GM18519 (cell line): ENCODE data around the gene CNTN1.

Source experiments
- ATAC-seq: cut with Tn5 transposase; IDR thresholded peaks from one replicate; pipeline ENCODE4 v1.9.1; 2021; ENCODE audit warnings: mild to moderate bottlenecking, moderate library complexity; ENCODE audit not compliant: unreplicated experiment, low FRiP score

CNTN1 gene

DNA sequence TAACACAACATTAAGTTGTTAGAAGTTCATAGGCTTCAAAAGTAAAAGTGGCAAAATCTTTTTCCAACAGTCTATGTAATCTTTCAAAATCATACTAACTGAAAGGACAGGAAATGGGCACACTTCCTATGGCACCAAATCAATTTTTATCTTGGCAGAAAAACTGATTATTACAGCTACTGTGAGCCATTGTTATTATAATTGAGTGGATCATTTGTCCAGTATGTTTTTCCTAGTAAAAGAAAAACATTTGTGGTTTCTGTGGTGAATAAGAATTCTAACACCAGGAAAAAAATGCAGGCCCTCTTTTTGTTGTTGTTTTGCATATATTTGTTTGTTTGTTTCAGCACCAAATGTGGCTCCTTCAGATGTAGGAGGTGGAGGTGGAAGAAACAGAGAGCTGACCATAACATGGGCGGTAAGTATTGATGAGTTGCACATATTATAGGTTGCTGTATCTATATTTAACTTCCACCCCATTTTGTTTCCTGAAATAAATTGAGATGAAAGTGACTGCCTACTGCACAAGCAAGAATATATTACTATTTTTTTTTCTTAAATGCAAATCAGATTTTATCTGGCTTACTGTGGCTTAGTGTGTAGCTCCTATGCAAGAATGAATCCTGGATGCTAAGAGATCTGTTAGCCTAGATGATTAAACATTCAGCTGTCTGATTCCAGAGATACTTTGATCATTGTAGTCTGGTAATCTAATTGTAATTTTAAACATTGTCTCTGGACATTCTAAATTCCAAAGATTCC is 321.8 kb downstream of the CNTN1 start:
- no peak for ATAC-seq

DNA sequence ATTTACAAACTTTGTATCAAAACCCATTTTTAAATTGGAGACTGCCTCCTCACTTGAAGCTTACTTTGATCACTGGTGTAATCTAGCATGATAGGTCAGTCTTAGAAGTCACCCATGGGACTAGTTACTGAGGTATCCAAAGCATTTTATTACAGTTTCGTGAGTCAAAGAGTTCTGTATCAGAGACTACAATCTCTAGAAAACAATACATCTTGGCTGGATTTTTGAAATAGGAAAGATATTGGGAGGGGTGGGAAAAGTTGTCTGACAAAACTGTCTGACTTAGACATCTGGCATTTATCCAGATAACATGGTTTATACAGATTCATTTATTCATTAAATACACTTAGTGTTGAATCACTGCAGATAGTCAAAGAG is 322.4 kb downstream of the CNTN1 start:
- no peak for ATAC-seq

DNA sequence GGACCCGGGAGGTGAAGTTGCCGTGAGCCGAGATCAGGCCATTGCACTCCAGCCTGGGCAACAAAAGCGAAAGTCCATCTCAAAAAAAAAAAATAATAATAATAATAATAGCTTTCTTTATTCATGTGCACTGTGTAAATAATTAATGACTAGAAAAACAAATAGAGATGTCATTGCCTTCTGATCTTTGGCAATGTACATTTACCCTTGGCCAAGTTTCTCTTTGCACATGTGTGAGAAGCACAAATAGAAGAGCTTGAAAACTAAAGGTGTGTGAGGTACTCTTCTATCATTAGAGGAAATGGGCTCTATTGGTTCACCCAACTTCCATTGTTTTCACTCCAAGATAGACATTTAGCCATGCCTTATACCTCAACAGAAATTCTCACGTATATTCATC is 325.8 kb downstream of the CNTN1 start:
- ATAC-seq: no peak

- ATAC-seq: no peak
Observed at GRCh38 chr12:41019461-41019860, 327.2 kb downstream of the CNTN1 start.

- ATAC-seq: no peak
Observed at GRCh38 chr12:41023836-41024235, 331.6 kb downstream of the CNTN1 start.

- ATAC-seq: no peak
Observed at GRCh38 chr12:41026151-41026550, 333.9 kb downstream of the CNTN1 start.

DNA sequence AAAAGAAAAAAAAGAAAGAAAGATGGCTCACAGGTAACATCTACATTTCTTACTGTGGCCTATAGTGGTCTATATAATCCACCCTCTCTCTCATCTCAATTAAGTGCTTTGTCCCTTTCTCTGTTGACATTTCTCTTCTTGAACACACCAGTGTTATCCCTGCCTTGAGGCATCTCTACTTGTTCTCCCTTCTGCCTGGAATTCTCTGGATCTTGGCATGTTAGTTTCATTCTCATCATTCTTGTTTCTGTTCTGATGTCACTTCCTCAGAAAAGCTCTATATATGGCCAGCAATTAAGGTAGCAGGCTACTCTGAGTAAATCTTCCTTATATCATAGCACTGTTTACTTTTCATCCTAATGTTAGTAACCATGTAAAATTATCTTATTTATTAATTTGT is 340.1 kb downstream of the CNTN1 start:
- ATAC-seq: no peak

- ATAC-seq: no peak
Observed at GRCh38 chr12:41034686-41035085, 342.4 kb downstream of the CNTN1 start.

- ATAC-seq: no peak
Observed at GRCh38 chr12:41039461-41039860, 347.2 kb downstream of the CNTN1 start.

GRCh38 chr12:41045509-41045908 is 353.3 kb downstream of the CNTN1 start:
- no peak for ATAC-seq

GRCh38 chr12:41049033-41049432 is 356.8 kb downstream of the CNTN1 start:
- ATAC-seq: no peak

DNA sequence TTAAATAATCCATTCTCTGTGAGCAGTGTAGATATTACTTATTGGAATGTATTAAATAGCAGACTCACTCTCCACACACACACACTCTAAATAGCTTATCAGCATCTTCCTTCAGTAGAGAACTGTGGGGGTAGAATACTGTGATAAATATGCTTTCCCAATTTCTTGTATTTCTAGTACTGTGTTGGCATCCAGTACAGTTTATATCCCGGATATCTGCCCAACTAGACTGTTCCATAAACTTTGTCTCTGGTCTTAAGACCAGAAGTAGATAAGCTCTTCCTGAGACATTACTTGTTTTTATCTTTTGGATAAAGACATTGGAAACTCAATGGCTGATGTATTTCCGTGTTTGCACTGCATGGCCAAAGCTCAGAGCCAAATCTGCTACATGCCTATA is 359.7 kb downstream of the CNTN1 start:
- ATAC-seq: no peak

DNA sequence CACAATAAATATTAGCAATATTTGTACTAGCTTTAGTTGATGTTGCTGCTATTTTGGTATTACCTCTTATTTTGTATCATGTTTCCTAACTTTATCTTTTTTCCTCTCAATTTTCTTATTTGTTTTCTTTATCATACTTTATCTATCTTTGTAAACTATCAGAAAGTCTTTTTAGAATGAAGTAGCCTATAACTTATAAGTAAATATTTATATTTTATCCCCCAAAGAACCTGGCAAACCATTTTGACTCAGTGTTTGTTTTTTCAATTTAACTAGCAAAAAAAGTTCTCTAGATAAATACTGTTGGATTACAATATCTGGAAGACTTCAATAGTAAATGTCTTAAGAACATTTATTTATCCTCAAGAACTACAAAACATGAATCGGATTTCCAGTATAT is 360.2 kb downstream of the CNTN1 start:
- ATAC-seq: no peak

DNA sequence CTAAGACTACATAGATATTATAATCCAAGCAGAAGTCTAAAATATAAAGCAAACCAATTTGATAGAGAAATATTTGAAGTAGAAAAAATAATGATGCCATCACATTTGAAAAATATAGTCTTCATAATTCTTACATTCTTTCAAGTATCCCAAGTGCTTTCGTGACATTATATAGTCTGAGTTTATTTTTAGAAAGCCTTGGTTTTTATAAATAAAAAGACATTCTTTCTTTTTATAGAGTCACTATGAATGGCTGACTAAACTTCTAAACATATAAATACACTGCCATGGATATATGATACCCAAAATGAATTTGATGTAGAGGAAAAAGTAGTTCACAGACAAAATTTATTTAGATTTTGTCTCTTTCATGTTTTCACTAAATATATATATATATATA is 360.8 kb downstream of the CNTN1 start:
- ATAC-seq: no peak

GRCh38 chr12:41055875-41056577 is 363.8 kb downstream of the CNTN1 start:
- ATAC-seq: no peak

DNA sequence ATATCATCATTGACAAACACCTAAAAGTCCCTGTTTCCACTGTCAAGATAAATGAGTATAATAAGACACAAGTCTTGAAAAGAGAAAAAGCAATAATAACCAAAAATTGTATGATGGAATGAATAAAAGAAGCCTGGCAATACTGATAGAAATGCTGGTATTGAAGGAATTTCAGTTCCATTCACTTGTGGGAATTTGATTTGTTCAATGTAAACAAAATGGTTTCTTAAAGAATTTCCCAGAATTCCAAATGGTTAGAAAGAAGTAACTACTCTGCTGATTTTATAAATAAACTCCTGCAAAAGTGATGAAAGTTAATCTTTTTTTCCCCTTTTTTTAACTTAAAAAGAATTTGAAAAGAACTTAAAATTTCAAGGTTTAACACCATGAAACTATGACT is 366.0 kb downstream of the CNTN1 start:
- ATAC-seq: no peak

- ATAC-seq: no peak
Observed at GRCh38 chr12:41061192-41061591, 369.0 kb downstream of the CNTN1 start.

DNA sequence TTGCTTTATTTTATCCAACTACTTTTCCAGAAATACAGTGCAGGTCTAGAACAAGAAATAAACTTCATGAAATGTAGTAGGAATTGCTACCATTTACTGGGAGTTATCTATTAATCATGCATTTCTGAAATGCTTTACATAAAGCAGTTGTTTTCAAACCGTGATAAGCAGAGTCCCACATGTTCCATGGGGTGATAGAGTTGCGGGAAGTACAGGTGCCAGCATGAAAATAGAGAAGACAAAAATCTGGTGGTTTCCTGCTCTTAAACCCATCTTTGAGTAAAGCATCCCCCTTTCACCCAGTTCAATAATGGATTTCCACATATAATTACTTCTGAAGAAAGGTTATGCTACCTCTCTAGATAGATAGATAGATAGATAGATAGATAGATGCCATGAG is 372.2 kb downstream of the CNTN1 start:
- ATAC-seq: no peak

DNA sequence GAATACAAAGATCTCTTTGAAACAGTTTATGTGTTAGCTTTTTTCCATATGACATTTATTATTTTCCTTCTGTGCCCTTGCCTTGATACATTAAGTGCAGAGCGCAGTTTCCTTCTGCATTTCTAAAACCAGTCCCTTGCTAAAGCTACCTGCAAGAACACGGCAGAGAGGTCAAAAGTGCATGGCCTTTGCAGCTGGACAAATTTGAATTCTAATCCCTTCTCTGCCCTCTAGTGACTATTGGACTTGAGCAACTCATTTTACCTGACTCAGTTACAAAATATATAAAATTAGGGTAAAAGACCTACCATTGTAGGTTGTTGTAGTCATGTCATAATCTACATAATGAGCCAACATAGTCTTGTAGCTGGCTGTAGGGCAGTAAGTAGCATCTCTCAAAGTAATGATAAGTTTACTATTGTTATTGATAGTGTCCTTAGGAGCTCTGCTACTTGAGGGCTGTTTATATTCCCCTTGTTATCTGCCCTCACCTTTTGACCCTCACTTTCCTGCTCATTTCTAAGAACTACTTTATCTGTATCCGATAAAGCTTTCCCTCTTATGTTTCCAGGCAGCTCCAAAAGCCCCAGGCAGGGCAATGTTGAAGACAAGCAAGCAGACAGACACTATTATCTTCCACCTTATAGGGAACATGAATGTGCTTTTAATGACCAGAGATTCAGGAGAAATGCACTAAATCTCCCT is 375.9 kb downstream of the CNTN1 start:
- ATAC-seq: no peak

DNA sequence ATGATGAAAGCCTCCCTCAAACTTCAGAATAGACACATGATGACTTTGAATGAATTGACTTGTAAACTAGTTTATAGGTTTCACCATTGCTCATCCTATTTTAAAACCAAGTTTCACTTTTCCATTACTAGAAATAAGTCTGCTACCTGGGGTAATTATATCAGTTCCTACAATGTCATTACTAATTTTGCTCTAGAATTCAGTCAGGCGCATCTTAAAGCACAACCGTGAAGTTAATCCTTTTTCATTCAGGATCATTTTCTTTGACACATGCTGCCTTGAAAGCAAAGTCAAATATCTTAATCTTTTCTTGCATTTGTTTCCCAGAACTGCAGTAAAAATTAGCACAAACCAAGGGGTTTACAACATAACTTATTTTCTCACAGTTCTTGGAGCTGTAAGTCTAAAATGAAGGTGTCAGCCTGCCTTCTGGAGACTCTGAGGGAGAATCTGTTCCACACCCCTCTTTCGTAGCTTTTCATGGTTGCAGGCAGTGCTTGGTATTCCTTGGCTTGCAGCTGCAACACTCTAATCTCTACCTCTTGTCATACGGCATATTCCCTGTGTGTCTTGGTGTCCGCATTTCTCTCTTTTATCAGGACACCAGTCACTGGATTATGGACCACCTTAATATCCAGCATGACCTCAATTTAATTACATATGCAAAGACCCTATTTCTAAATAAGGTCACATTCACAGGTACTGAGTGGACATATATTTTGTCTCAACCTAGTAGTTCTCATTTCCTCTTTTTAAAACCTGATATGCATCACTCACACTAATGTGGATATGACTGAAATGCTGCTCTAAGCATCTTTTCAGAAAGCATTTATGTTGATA is 381.6 kb downstream of the CNTN1 start:
- ATAC-seq: peak; percentile 81

GRCh38 chr12:41074473-41074769 is 382.2 kb downstream of the CNTN1 start:
- ATAC-seq: no peak
